ENCODE results near the gene FAM131C. TPM values are rescaled to one million over a fixed set of nuclear protein-coding genes. Genes with fewer than 3 reads are reported as not detected.

Gene FAM131C
- polyA plus RNA-seq, 4 donors, result 0.21 to 1.6 (median 0.45) TPM; not detected in 1

GRCh38 chr1:16014509-16015482 lies 58.7 kb downstream of the FAM131C start:
- FAIRE-seq (no peak), DNase-seq (peak in 1 of 2 donors; percentile 50)
- H3K4me1 ChIP-seq (ENCODE audit: control insufficient read depth in 3 of 3, insufficient read depth in 2 of 3, low read depth in 1 of 3, low read length in 2 of 3), result peaks cover 0 to 33% (median 0%) of the 10 kb centered on the region in 3 donors
- H3K4me3 ChIP-seq (ENCODE audit: low read depth in 1 of 3, low read length in 3 of 3), result no peak overlapping the region
- H3K9me3 ChIP-seq (ENCODE audit: control insufficient read depth in 2 of 2, insufficient read depth in 1 of 2, low read depth in 1 of 2, low read length in 1 of 2), result no peaks in the 10 kb centered on the region
- 53 to 66% (median 61%) methylated on average over 17 of the region's 17 CpGs for WGBS, 3 donors
- H3K27ac ChIP-seq (ENCODE audit: low read depth in 1 of 3, low read length in 2 of 3), result peak overlapping the region in 1 of 3 donors; percentile 52
- H3K27me3 ChIP-seq (ENCODE audit: control insufficient read depth in 3 of 3, insufficient read depth in 3 of 3, low read length in 3 of 3), result no peaks in the 10 kb centered on the region
- H3K36me3 ChIP-seq (ENCODE audit: control insufficient read depth in 3 of 3, insufficient read depth in 2 of 3, low read depth in 1 of 3, low read length in 3 of 3), result no peaks in the 10 kb centered on the region

- H3K4me1 ChIP-seq (ENCODE audit: control insufficient read depth in 3 of 3, insufficient read depth in 2 of 3, low read depth in 1 of 3, low read length in 2 of 3), result peaks cover 0 to 32% (median 0%) of the 10 kb centered on the region in 3 donors
- H3K27ac ChIP-seq (ENCODE audit: low read depth in 1 of 3, low read length in 2 of 3), result peak overlapping the region in 2 of 3 donors; percentile 52 to 53
- H3K36me3 ChIP-seq (ENCODE audit: control insufficient read depth in 3 of 3, insufficient read depth in 2 of 3, low read depth in 1 of 3, low read length in 3 of 3), result no peaks in the 10 kb centered on the region
- 34 to 62% (median 58%) methylated on average over 4 of the region's 4 CpGs for WGBS, 3 donors
- no peaks in the 10 kb centered on the region for H3K27me3 ChIP-seq (ENCODE audit: control insufficient read depth in 3 of 3, insufficient read depth in 3 of 3, low read length in 3 of 3)
- no peak overlapping the region for H3K4me3 ChIP-seq (ENCODE audit: low read depth in 1 of 3, low read length in 3 of 3)
- no peaks in the 10 kb centered on the region for H3K9me3 ChIP-seq (ENCODE audit: control insufficient read depth in 2 of 2, insufficient read depth in 1 of 2, low read depth in 1 of 2, low read length in 1 of 2)
- no peak for FAIRE-seq
- no peak for DNase-seq
These were observed 59.6 kb downstream of the FAM131C start for GRCh38 chr1:16013908-16014258.

GRCh38 chr1:16013220-16013907 lies 60.1 kb downstream of the FAM131C start:
- Histone ChIP-seq H3K27me3 (ENCODE audit: control insufficient read depth in 3 of 3, insufficient read depth in 3 of 3, low read length in 3 of 3) (no peaks in the 10 kb centered on the region), H3K4me3 (ENCODE audit: low read depth in 1 of 3, low read length in 3 of 3) (peak overlapping the region in 2 of 3 donors; percentile 31 to 40), H3K4me1 (ENCODE audit: control insufficient read depth in 3 of 3, insufficient read depth in 2 of 3, low read depth in 1 of 3, low read length in 2 of 3) (peaks cover 0 to 26% (median 0%) of the 10 kb centered on the region in 3 donors), H3K9me3 (ENCODE audit: control insufficient read depth in 2 of 2, insufficient read depth in 1 of 2, low read depth in 1 of 2, low read length in 1 of 2) (no peaks in the 10 kb centered on the region), H3K27ac (ENCODE audit: low read depth in 1 of 3, low read length in 2 of 3) (peak overlapping the region in 2 of 3 donors; percentile 52 to 53), H3K36me3 (ENCODE audit: control insufficient read depth in 3 of 3, insufficient read depth in 2 of 3, low read depth in 1 of 3, low read length in 3 of 3) (no peaks in the 10 kb centered on the region)
- 13 to 24% (median 20%) methylated on average over 24 to 28 of the region's 28 CpGs for WGBS, 3 donors
- no peak for FAIRE-seq
- DNase-seq, result peak; percentile 27 to 65

- no peaks in the 10 kb centered on the region for H3K36me3 ChIP-seq (ENCODE audit: control insufficient read depth in 3 of 3, insufficient read depth in 2 of 3, low read depth in 1 of 3, low read length in 3 of 3)
- WGBS, 3 donors, result 6 to 8% (median 7%) methylated on average over 26 to 36 of the region's 36 CpGs
- FAIRE-seq (no peak), DNase-seq (peak; percentile 49 to 74)
- H3K4me1 ChIP-seq (ENCODE audit: control insufficient read depth in 3 of 3, insufficient read depth in 2 of 3, low read depth in 1 of 3, low read length in 2 of 3), result peaks cover 0 to 23% (median 0%) of the 10 kb centered on the region in 3 donors
- H3K27ac ChIP-seq (ENCODE audit: low read depth in 1 of 3, low read length in 2 of 3), result peak overlapping the region in 2 of 3 donors; percentile 32 to 47
- no peaks in the 10 kb centered on the region for H3K9me3 ChIP-seq (ENCODE audit: control insufficient read depth in 2 of 2, insufficient read depth in 1 of 2, low read depth in 1 of 2, low read length in 1 of 2)
- H3K4me3 ChIP-seq (ENCODE audit: low read depth in 1 of 3, low read length in 3 of 3), result peak overlapping the region in 2 of 3 donors; percentile 31 to 40
- H3K27me3 ChIP-seq (ENCODE audit: control insufficient read depth in 3 of 3, insufficient read depth in 3 of 3, low read length in 3 of 3), result no peaks in the 10 kb centered on the region
These were observed 60.7 kb downstream of the FAM131C start for GRCh38 chr1:16012590-16013219.

DNA sequence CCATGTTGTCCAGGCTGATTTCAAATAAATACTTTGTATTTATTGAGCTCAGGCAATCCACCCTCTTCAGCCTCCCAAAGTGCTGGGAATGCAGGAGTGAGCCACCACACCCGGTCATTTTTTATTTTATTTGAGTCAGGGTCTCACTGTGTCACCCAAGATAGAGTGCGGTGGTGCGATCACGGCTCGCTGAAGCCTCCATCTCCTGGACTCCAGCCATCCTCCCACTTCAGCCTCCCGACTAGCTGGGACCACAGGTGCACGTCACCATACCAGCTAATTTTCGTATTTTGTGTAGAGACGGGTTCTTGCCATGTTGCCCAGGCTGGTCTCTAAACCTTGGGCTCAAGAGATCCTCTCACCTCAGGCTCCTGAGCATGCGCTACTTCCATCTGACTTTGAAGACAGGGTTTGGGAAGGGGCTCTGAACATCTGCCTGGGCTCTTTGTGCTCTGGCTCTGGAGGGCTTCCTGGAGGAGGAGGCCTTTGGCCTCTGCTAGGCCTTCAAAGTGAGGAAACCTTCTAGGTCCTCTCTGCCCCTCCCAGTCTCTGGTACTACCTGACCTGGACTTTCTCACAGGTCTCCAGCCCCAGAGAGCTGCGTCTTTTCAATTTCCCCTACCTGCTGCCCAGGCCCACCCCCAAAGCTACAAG lies 61.4 kb downstream of the FAM131C start:
- 89 to 95% (median 94%) methylated on average over 11 of the region's 11 CpGs for WGBS, 3 donors
- no peak overlapping the region for H3K27ac ChIP-seq (ENCODE audit: low read depth in 1 of 3, low read length in 2 of 3)
- H3K27me3 ChIP-seq (ENCODE audit: control insufficient read depth in 3 of 3, insufficient read depth in 3 of 3, low read length in 3 of 3), result no peaks in the 10 kb centered on the region
- peak overlapping the region in 1 of 3 donors; percentile 40 for H3K4me3 ChIP-seq (ENCODE audit: low read depth in 1 of 3, low read length in 3 of 3)
- H3K4me1 ChIP-seq (ENCODE audit: control insufficient read depth in 3 of 3, insufficient read depth in 2 of 3, low read depth in 1 of 3, low read length in 2 of 3), result peaks cover 0 to 23% (median 0%) of the 10 kb centered on the region in 3 donors
- H3K36me3 ChIP-seq (ENCODE audit: control insufficient read depth in 3 of 3, insufficient read depth in 2 of 3, low read depth in 1 of 3, low read length in 3 of 3), result no peaks in the 10 kb centered on the region
- no peaks in the 10 kb centered on the region for H3K9me3 ChIP-seq (ENCODE audit: control insufficient read depth in 2 of 2, insufficient read depth in 1 of 2, low read depth in 1 of 2, low read length in 1 of 2)
- no peak for DNase-seq
- FAIRE-seq, result no peak

GRCh38 chr1:16010837-16011236 lies 62.6 kb downstream of the FAM131C start:
- 90 to 98% (median 97%) methylated on average over 3 of the region's 3 CpGs for WGBS, 3 donors

GRCh38 chr1:16009678-16010077 lies 63.8 kb downstream of the FAM131C start:
- peaks cover 0 to 18% (median 0%) of the 10 kb centered on the region in 3 donors for H3K4me1 ChIP-seq (ENCODE audit: control insufficient read depth in 3 of 3, insufficient read depth in 2 of 3, low read depth in 1 of 3, low read length in 2 of 3)
- no peaks in the 10 kb centered on the region for H3K9me3 ChIP-seq (ENCODE audit: control insufficient read depth in 2 of 2, insufficient read depth in 1 of 2, low read depth in 1 of 2, low read length in 1 of 2)
- H3K27ac ChIP-seq (ENCODE audit: low read depth in 1 of 3, low read length in 2 of 3), result no peak overlapping the region
- H3K4me3 ChIP-seq (ENCODE audit: low read depth in 1 of 3, low read length in 3 of 3), result no peak overlapping the region
- DNase-seq (no peak), FAIRE-seq (no peak)
- H3K27me3 ChIP-seq (ENCODE audit: control insufficient read depth in 3 of 3, insufficient read depth in 3 of 3, low read length in 3 of 3), result no peaks in the 10 kb centered on the region
- no peaks in the 10 kb centered on the region for H3K36me3 ChIP-seq (ENCODE audit: control insufficient read depth in 3 of 3, insufficient read depth in 2 of 3, low read depth in 1 of 3, low read length in 3 of 3)
- whole genome bisulfite sequencing, 3 donors, result 85 to 91% (median 86%) methylated on average over 11 of the region's 11 CpGs

More at GRCh38 chr1:16010837-16011236, 62.6 kb downstream of the FAM131C start:
- H3K36me3 ChIP-seq (ENCODE audit: control insufficient read depth in 3 of 3, insufficient read depth in 2 of 3, low read depth in 1 of 3, low read length in 3 of 3), result no peaks in the 10 kb centered on the region
- FAIRE-seq (no peak), DNase-seq (no peak)
- H3K27ac ChIP-seq (ENCODE audit: low read depth in 1 of 3, low read length in 2 of 3), result no peak overlapping the region
- no peaks in the 10 kb centered on the region for H3K27me3 ChIP-seq (ENCODE audit: control insufficient read depth in 3 of 3, insufficient read depth in 3 of 3, low read length in 3 of 3)
- H3K4me1 ChIP-seq (ENCODE audit: control insufficient read depth in 3 of 3, insufficient read depth in 2 of 3, low read depth in 1 of 3, low read length in 2 of 3), result peaks cover 0 to 23% (median 0%) of the 10 kb centered on the region in 3 donors
- H3K4me3 ChIP-seq (ENCODE audit: low read depth in 1 of 3, low read length in 3 of 3), result no peak overlapping the region
- H3K9me3 ChIP-seq (ENCODE audit: control insufficient read depth in 2 of 2, insufficient read depth in 1 of 2, low read depth in 1 of 2, low read length in 1 of 2), result no peaks in the 10 kb centered on the region

Data from small intestine (tissue), 7 donors.